MG63 (cell line): Measurements from ENCODE around the gene CDC37. TPM values are rescaled to one million over a fixed set of nuclear protein-coding genes. Genes with fewer than 3 reads are reported as not detected.

ENCODE experiments used
- DNase-seq: peaks from one replicate; pipeline ENCODE4 v3.0.0-alpha.2; 2020
- H3K27me3 ChIP-seq: fragments of 250-450 bp; sonication (Bioruptor Pico); 2 replicates; pipeline ENCODE4 v1.5.1; 2020; ENCODE audit warnings: mild to moderate bottlenecking, moderate library complexity
- H3K36me3 ChIP-seq: fragments of 250-450 bp; sonication (Bioruptor Pico); 2 replicates; pipeline ENCODE4 v1.5.1; 2020; ENCODE audit warnings: mild to moderate bottlenecking, moderate library complexity
- H3K4me3 ChIP-seq: fragments of 250-450 bp; sonication (Bioruptor Pico); 2 replicates; pipeline ENCODE4 v1.5.1; 2020; ENCODE audit warnings: mild to moderate bottlenecking, moderate library complexity
- H3K9me3 ChIP-seq: fragments of 250-450 bp; sonication (Bioruptor Pico); 2 replicates; pipeline ENCODE4 v1.5.1; 2020; ENCODE audit warnings: mild to moderate bottlenecking, moderate library complexity
- total RNA-seq: library from RNA; depleted of rRNA; stranded (reverse); fragments of >200 nt; shearing (Covaris generic); gene quantifications from 2 replicates; pipeline ENCODE4 v1.2.3, GENCODE V29; 2014; ENCODE audit warnings: low replicate concordance; rRNA removed

Gene CDC37
- total RNA-seq, 1 experiment from 2014 or later = 519 TPM

DNA sequence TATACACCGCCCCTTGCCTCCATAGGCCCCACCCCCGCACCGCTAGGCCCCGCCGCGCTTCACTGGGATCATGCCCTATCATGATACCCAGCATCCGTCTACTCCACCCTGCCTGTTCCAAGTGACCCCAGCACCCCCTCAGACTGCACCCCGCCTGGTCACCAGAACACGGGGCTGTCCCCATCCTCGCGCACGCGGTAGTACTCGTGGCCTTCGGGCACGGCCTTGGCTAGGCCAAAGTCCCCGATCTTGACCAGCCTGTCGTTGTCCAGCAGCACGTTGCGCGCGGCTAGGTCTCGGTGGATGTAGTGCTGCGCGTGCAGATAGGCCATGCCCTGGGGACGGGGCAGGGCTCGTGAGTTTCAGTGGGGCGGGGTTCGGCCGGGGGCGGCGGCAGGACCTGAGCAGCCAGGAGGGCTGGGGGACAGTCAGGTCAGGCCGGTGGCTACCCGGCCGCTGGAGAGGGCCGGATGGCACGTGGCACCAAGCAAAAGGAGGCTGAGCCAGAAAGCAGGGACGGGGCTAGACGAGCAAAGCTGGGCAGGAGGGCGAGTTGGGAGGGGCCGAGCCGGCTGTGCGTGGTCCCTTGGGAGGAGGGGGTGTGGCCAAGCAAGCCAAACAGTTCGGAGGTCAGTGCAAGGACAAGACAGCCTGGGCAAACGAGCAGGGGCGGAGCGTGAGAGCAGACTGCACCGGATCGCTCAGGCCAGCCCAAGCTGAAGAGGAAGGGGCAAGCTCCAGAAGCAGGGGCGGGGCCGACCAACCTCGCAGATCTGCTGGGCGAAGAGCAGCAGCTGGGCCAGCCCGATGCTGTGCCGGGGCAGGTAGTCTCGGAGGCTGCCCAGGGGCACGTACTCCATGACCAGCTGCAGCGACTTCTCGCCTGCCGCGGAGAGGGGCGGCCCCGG, 50.3 kb downstream of the CDC37 start:
- no peak for DNase-seq
- H3K9me3 ChIP-seq = no peaks in the 10 kb centered on the region

DNA sequence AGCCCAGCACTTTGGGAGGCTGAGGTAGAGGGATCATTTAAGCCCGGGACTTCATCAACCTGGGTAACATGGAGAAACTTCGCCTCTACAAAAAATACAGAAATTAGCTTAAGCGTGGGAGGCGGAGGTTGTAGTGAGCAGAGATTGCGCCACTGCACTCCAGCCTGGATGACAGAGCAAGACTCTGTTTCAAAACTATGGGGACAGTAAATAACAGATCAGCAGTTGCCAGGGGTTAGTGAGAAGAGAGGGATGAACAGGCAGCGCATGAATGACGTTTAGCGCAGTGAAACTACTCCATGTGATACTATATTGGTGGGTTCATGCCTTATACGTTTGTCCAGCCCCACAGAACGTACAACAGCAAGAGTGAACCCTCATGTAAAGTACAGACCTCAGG, 56.8 kb downstream of the CDC37 start:
- Histone ChIP-seq H3K4me3 (no peak overlapping the region), H3K36me3 (peaks cover 23% of the 10 kb centered on the region), H3K27me3 (no peaks in the 10 kb centered on the region), H3K9me3 (no peaks in the 10 kb centered on the region)
- DNase-seq = no peak

More for the DNA sequence above, 50.3 kb downstream of the CDC37 start:
- Histone ChIP-seq H3K27me3 (no peaks in the 10 kb centered on the region), H3K36me3 (peaks cover 78% of the 10 kb centered on the region), H3K4me3 (no peak overlapping the region)

DNA sequence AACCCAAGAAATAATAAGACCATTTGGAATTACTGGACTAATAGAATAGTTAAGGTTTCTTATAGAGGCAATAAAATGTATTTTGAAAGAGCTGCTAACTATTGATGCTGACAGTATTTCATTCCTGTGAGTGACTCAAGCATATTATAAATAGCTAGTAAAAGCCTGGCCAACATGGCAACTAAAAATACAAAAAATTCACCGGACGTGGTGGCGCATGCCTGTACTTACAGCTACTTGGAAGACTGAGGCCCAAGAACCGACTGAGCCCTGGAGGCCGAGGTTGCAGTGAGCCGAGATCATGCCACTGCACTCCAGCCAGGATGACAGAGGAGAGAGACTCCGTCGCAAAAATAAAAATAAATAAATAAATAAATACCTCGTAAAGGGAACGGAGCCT, 58.6 kb downstream of the CDC37 start:
- DNase-seq = peak; percentile 58
- Histone ChIP-seq H3K36me3 (peaks cover 6% of the 10 kb centered on the region; the same call in 1 of the 2 replicates), H3K4me3 (no peak overlapping the region), H3K9me3 (no peaks in the 10 kb centered on the region), H3K27me3 (no peaks in the 10 kb centered on the region)

DNA sequence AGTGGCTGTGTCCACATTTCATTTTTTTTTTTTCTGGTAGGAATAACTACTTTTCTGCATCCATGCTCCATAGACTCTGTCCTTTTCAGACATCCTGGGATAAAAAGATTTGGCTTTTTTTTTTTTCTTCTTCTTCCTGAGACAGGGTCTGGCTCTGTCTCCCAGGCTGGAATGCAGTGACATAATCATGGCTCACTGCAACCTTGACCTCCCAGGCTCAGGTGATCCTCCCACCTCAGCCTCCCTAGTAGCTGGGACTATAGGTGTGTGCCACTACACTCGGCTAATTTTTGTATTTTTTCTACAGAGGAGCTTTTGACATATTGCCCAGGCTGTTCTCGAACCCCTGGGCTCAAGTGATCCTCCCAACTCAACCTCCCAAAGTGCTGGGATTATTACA, 59.8 kb downstream of the CDC37 start:
- H3K27me3 ChIP-seq = no peaks in the 10 kb centered on the region
- H3K36me3 ChIP-seq = no peaks in the 10 kb centered on the region
- H3K9me3 ChIP-seq = no peaks in the 10 kb centered on the region
- H3K4me3 ChIP-seq = no peak overlapping the region
- no peak for DNase-seq

Other genes starting within 250 kb of the CDC37 start
- gene DNMT1, start 208.6 kb downstream of the CDC37 start, total RNA-seq = 73.4 and 138 TPM in 2 replicates
- 14.0 and 14.6 TPM in 2 replicates for gene S1PR2, start 172.2 kb downstream of the CDC37 start, total RNA-seq
- gene MRPL4, start 151.3 kb downstream of the CDC37 start, total RNA-seq = 188 and 218 TPM in 2 replicates
- 3.8 and 5.1 TPM in 2 replicates for gene ICAM1, start 132.4 kb downstream of the CDC37 start, total RNA-seq
- not detected in 2 replicates for gene ICAM4, start 116.6 kb downstream of the CDC37 start, total RNA-seq
- not detected in 2 replicates for gene ICAM5, start 113.6 kb downstream of the CDC37 start, total RNA-seq
- gene ZGLP1, start 93.7 kb downstream of the CDC37 start, total RNA-seq = 0.43 TPM in 1 of 2 replicates, not detected in the other
- gene FDX2, start 87.5 kb downstream of the CDC37 start, total RNA-seq = 30.8 and 43.8 TPM in 2 replicates
- gene RAVER1, start 70.0 kb downstream of the CDC37 start, total RNA-seq = 21.0 and 30.3 TPM in 2 replicates
- gene ICAM3, start 63.9 kb downstream of the CDC37 start, total RNA-seq = 20.4 and 31.7 TPM in 2 replicates
- gene TYK2, start 23.0 kb downstream of the CDC37 start, total RNA-seq = 87.9 and 124 TPM in 2 replicates
- 3.1 and 5.5 TPM in 2 replicates for gene PDE4A, start 17.0 kb upstream of the CDC37 start, total RNA-seq
- gene KEAP1, start 99.8 kb upstream of the CDC37 start, total RNA-seq = 172 and 247 TPM in 2 replicates
- not detected in 2 replicates for gene S1PR5, start 113.9 kb upstream of the CDC37 start, total RNA-seq
- 16.6 and 27.0 TPM in 2 replicates for gene ATG4D, start 140.4 kb upstream of the CDC37 start, total RNA-seq
- 31.7 and 43.3 TPM in 2 replicates for gene KRI1, start 162.5 kb upstream of the CDC37 start, total RNA-seq
- 24.9 and 43.3 TPM in 2 replicates for gene CDKN2D, start 165.4 kb upstream of the CDC37 start, total RNA-seq
- 1.4 TPM in 1 of 2 replicates, not detected in the other for gene AP1M2, start 183.8 kb upstream of the CDC37 start, total RNA-seq
- gene SLC44A2, start 222.0 kb upstream of the CDC37 start, total RNA-seq = 0.54 and 3.3 TPM in 2 replicates